GM13977 (cell line): ENCODE results near the gene NPHP1.
"Not testable (repeated sequence)": the region's sequence is repeated elsewhere in the genome, so short reads cannot be mapped to it uniquely, and the experiment has no call there.

ENCODE experiments used
- DNase-seq: peaks from one replicate; pipeline ENCODE4 v3.0.0; 2012; ENCODE audit warnings: low spot score
- CTCF ChIP-seq: IDR thresholded peaks from 2 replicates; pipeline ENCODE4 v1.5.1; 2012; ENCODE audit warnings: mild to moderate bottlenecking, control low read depth; ENCODE audit not compliant: insufficient read depth; ENCODE audit errors: extremely low read depth, missing control alignments
- in situ Hi-C: fragments of 300-500 bp; cut with MboI; formaldehyde crosslinking; loops from one replicate; pipeline ENCODE4 v1.12.0; 2022; ENCODE audit warnings: low sequenced_read_pairs, low pct_unique_long_range_greater_than_20kb, mixed read lengths, inconsistent platforms; ENCODE audit not compliant: unreplicated experiment

NPHP1 gene

GRCh38 chr2:110211938-110212858 lies 7.4 kb upstream of the NPHP1 start, which contains the start of gene MTLN:
Gene MTLN (minus strand): TSS chr2:110212547. CDS start chr2:110212525, 22 bp downstream.
- peak; percentile 67 for DNase-seq
- no peak for TF ChIP-seq CTCF
- in situ Hi-C loops = no loop called here

- no peak for TF ChIP-seq CTCF
These were observed 1.0 kb upstream of the NPHP1 start for GRCh38 chr2:110205660-110206455.

GRCh38 chr2:110198016-110198415 lies 6.8 kb downstream of the NPHP1 start:
- no peak for TF ChIP-seq CTCF
- DNase-seq = no peak
- in situ Hi-C loops = no loop called here

More at GRCh38 chr2:110205660-110206455, 1.0 kb upstream of the NPHP1 start:
- in situ Hi-C loops = no loop called here
- no peak for DNase-seq

GRCh38 chr2:110197452-110197851 lies 7.4 kb downstream of the NPHP1 start:
- no peak for DNase-seq
- TF ChIP-seq CTCF = no peak
- in situ Hi-C loops = no loop called here

- DNase-seq, in situ Hi-C loops: not testable (repeated sequence)
These were observed 14.6 kb downstream of the NPHP1 start for GRCh38 chr2:110190169-110190568.

GRCh38 chr2:110182449-110182848 lies 22.4 kb downstream of the NPHP1 start:
- no peak for TF ChIP-seq CTCF
- DNase-seq = no peak
- in situ Hi-C loops = no loop called here
